ENCODE data around the gene MAGEA4. TPM values are rescaled to one million over a fixed set of nuclear protein-coding genes. Genes with fewer than 3 reads are reported as not detected.

The MAGEA4 gene
- total RNA-seq, 4 donors from 2014 or later, result not detected

GRCh38 chrX:151920101-151920500, 7.4 kb downstream of the MAGEA4 start:
- DNase-seq (ENCODE audit: low spot score in 2 of 2), result no peak
- intact Hi-C loops (cut with DNase I; ENCODE audit: low total_unique reads), result no loop called here

DNA sequence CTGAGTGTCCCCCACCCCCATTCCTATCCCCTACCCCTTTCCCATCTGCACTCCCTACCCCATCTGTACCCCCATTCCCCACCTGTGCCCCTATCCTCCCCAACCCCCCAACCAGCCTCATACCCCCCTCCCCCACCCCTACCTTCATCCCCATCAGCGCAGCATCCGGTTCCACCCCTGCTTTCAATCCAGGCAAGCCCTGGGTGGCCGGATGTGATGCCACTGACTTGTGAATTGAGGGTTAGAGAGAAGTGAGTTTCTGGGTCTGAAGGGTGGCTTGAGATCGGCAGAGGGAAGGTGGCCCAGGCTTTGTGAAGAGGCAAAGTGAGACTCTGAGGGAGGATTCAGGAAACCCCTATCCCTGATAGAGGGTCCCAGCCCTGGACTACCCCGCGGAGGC, 7.8 kb downstream of the MAGEA4 start:
- no peak overlapping the region for H3K4me3 ChIP-seq (ENCODE audit: low read depth, poor library complexity, severe bottlenecking)
- no peak for DNase-seq (ENCODE audit: low spot score in 2 of 2)
- intact Hi-C loops (cut with DNase I; ENCODE audit: low total_unique reads), result no loop called here
- 66 to 90% methylated on average over 5 to 6 of the region's 6 CpGs for WGBS, 2 donors
- no peak for TF ChIP-seq POLR2A (IDR thresholded peaks at IDR 0.05)
- TF ChIP-seq, protein P1, sequence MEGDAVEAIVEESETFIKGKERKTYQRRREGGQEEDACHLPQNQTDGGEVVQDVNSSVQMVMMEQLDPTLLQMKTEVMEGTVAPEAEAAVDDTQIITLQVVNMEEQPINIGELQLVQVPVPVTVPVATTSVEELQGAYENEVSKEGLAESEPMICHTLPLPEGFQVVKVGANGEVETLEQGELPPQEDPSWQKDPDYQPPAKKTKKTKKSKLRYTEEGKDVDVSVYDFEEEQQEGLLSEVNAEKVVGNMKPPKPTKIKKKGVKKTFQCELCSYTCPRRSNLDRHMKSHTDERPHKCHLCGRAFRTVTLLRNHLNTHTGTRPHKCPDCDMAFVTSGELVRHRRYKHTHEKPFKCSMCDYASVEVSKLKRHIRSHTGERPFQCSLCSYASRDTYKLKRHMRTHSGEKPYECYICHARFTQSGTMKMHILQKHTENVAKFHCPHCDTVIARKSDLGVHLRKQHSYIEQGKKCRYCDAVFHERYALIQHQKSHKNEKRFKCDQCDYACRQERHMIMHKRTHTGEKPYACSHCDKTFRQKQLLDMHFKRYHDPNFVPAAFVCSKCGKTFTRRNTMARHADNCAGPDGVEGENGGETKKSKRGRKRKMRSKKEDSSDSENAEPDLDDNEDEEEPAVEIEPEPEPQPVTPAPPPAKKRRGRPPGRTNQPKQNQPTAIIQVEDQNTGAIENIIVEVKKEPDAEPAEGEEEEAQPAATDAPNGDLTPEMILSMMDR (IDR thresholded peaks at IDR 0.05), result no peak

More at GRCh38 chrX:151920101-151920500, 7.4 kb downstream of the MAGEA4 start:
- TF ChIP-seq POLR2A (IDR thresholded peaks at IDR 0.05), result no peak
- TF ChIP-seq, protein P1 (IDR thresholded peaks at IDR 0.05), result no peak
- no peak overlapping the region for H3K4me3 ChIP-seq (ENCODE audit: low read depth, poor library complexity, severe bottlenecking)
- 93 to 100% methylated on average over 8 to 12 of the region's 12 CpGs for WGBS, 2 donors

- 87% methylated on average over 10 of the region's 10 CpGs; no CpG with 5 or more reads in 1 of the 2 donors for WGBS, 2 donors
- TF ChIP-seq, protein P1 (IDR thresholded peaks at IDR 0.05), result no peak
- no peak for TF ChIP-seq POLR2A (IDR thresholded peaks at IDR 0.05)
- DNase-seq (ENCODE audit: low spot score in 2 of 2), result no peak
- H3K4me3 ChIP-seq (ENCODE audit: low read depth, poor library complexity, severe bottlenecking), result no peak overlapping the region
- intact Hi-C loops (cut with DNase I; ENCODE audit: low total_unique reads), result no loop called here
Observed at GRCh38 chrX:151921292-151921691, 8.6 kb downstream of the MAGEA4 start.

DNA sequence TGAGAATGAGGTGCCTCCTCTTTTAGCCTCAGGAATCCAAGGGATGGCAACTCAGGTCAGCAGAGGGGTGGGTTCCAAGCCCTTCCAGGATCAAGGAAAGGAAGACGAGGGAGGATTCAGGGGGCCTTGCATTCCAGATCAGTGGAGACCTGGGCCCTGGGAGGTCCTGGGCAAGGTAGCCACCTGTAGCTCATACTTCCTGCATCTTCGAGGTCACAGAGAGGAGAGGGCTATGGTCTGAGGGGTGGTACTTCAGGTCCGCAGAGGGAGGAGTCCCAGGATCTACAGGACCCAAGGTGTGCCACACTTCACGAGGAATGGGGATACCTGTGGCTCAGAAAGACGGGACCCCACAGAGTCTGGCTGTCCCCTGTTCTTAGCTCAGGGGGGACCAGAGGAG, 9.2 kb downstream of the MAGEA4 start:
- intact Hi-C loops (cut with DNase I; ENCODE audit: low total_unique reads), result no loop called here
- 71 to 79% methylated on average over 5 of the region's 5 CpGs for WGBS, 2 donors

DNA sequence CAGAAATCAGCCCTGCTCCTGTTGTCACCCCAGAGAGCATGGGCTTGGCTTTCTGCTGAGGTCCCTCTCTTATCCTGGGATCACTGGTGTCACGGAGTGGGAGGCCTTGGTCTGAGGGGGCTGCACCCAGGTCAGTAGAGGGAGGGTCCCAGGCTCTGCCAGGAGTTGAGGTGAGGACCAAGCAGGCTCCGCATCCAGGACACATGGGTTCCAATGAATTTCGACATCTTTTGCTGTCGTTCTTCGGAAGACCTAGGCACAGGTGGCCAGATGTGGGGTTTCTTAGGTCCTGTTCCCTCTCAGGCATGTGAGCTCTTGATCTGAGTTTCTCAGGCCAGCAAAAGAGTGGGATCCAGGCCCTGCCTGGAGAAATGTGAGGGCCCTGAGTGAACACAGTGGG, 10.0 kb downstream of the MAGEA4 start:
- 85 to 95% methylated on average over 4 to 5 of the region's 5 CpGs for WGBS, 2 donors
- intact Hi-C loops (cut with DNase I; ENCODE audit: low total_unique reads), result no loop called here
- no peak overlapping the region for H3K4me3 ChIP-seq (ENCODE audit: low read depth, poor library complexity, severe bottlenecking)
- TF ChIP-seq POLR2A (IDR thresholded peaks at IDR 0.05), result no peak
- TF ChIP-seq, protein P1 (IDR thresholded peaks at IDR 0.05), result no peak
- no peak for DNase-seq (ENCODE audit: low spot score in 2 of 2)

More for the DNA sequence above, 9.2 kb downstream of the MAGEA4 start:
- H3K4me3 ChIP-seq (ENCODE audit: low read depth, poor library complexity, severe bottlenecking), result no peak overlapping the region
- DNase-seq (ENCODE audit: low spot score in 2 of 2), result no peak
- TF ChIP-seq, protein P1 (IDR thresholded peaks at IDR 0.05), result no peak
- no peak for TF ChIP-seq POLR2A (IDR thresholded peaks at IDR 0.05)

DNA sequence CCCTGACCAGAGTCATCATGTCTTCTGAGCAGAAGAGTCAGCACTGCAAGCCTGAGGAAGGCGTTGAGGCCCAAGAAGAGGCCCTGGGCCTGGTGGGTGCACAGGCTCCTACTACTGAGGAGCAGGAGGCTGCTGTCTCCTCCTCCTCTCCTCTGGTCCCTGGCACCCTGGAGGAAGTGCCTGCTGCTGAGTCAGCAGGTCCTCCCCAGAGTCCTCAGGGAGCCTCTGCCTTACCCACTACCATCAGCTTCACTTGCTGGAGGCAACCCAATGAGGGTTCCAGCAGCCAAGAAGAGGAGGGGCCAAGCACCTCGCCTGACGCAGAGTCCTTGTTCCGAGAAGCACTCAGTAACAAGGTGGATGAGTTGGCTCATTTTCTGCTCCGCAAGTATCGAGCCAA, 11.0 kb downstream of the MAGEA4 start:
- no peak for DNase-seq (ENCODE audit: low spot score in 2 of 2)
- intact Hi-C loops (cut with DNase I; ENCODE audit: low total_unique reads), result no loop called here
- no peak overlapping the region for H3K4me3 ChIP-seq (ENCODE audit: low read depth, poor library complexity, severe bottlenecking)
- 80 to 95% methylated on average over 5 to 6 of the region's 6 CpGs for WGBS, 2 donors
- TF ChIP-seq, protein P1 (IDR thresholded peaks at IDR 0.05), result no peak
- no peak for TF ChIP-seq POLR2A (IDR thresholded peaks at IDR 0.05)
